GM19463 (cell line): Measurements from ENCODE around the gene MRPL49.
A peak's percentile ranks its signal among the peaks of the same experiment; 100 is the strongest.
"Not testable (repeated sequence)": the region's sequence is repeated elsewhere in the genome, so short reads cannot be mapped to it uniquely, and the experiment has no call there.

Experiments
- ATAC-seq: cut with Tn5 transposase; IDR thresholded peaks from one replicate; pipeline ENCODE4 v1.9.1; 2021; ENCODE audit warnings: mild to moderate bottlenecking, moderate library complexity; ENCODE audit not compliant: unreplicated experiment

Gene MRPL49

DNA sequence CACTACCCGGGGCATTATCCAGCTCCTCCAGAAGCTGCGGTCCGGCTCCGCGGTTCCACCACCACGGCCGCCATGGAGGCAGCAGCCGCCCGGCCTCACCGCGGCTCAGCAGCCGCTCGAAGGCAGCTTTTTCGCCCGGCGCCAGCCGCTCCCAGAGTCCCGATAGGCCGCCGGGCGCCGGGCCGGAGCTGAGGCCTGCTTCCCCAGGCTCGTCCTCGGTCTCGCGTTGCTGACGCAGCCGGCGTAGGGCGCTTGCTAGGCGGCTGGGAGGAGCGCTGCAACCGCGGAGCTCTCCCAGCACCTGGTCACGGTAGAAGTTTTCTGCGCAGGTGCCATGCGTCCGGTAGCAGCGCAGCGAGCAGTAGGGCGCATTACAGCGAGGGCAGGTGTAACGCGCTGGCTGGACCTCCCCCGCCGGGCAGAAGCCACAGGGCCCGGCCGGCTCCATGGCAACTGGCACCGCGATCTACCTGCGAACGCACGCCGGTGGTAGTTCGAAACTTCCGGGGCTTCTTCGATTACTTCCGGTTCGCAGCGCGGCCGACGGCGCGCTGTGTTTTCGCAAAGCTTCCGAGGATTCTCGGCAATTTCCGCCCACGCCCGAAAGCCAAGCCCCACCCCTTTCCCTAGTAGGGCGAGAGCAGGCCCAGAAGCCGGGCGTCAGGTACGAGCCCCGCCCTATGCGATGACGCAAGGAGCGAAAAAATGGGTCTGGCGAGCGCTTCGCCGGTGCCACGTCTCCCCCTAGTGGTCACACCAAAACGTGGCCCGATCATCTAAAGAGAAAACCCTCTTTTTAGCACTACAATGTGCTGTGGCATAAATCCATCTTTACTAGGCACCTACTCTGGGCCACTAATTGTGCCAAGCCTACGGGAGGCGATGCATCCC lies 4.7 kb upstream of the MRPL49 start, which contains the start of gene ZNHIT2:
TSS of gene ZNHIT2 (minus strand) at position 496 of the 891 bp plus-strand sequence. CDS start at position 448, 48 bp downstream.
- ATAC-seq, result peak; percentile 50

DNA sequence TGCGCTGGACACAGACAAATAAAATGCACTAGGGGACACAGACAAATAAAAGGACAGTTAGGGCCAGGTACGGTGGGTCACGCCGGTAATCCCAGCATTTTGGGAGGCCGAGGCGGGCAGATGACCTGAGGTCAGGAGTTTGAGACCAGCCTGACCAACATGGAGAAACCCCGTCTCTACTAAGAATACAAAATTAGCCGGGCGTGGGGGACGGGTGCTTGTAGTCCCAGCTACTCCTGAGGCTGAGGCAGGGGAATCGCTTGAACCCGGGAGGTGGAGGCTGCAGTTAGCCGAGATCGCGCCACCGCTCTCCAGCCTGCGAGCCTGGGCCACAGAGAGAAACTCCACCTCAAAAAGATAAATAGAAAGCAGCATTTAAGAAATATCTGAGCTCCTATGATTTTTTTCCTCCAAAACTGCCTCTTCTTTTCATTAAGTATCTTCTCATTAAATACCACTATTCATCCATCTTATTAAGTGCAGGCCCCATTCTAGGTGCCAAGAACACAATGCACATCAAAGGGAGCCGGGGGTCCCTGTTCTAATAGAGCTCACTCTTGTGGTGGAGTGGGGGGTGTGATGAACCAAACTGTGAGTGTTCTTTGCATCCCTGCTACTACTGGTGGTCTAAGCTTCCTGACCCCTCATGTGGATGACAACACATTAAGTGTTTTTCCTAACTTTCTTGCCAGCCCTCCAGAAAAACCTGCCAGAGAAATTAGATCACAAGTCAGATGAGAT lies 3.9 kb upstream of the MRPL49 start:
- ATAC-seq, result no peak

DNA sequence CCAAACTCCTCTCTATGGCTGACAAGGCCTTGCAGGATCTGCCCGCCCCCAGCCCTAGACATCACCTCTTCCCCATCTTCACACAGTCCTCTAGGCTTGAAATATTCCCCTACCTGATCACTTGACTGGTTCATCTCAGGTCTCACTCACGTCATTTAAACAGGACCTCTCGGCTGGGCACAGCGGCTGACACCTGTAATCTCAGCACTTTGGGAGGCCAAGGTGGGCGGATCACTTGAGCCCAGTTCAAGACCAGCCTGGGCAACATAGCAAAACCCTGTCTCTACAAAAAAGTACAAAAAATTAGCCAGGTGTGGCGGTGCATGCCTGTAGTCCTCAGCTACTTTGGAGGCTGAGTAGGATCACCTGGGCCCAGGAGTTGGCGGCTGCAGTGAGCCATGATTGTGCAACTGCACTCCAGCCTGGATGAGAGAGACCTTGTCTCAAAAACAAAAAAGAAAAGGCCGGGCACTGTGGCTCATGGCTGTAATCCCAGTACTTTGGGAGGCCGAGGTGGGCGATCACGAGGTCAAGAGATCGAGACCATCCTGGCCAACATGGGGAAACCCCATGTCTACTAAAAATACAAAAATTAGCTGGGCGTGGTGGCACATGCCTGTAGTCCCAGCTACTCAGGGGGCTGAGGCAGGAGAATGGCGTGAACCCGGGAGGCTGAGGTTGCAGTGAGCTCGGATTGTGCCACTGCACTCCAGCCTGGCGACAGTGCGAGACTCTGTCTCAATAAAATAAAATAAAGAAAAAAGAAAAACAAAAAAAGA lies 3.0 kb upstream of the MRPL49 start:
- not testable (repeated sequence) for ATAC-seq

DNA sequence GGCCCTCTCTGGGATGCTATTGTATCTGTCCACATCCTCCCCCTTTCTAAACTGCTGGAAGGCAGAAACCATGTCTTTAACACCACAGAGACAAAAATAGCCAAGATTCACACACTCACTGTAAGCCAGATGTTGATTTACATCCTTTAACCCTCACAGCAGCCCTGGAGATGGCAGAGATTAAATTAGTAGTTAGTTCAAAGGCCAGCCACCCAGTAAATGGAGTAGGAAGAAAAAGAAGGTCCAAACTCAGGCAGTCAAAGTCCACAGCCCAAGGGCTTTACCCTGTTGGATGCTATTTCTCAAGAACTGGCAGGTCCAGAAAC lies 2.5 kb upstream of the MRPL49 start:
- ATAC-seq, result no peak

DNA sequence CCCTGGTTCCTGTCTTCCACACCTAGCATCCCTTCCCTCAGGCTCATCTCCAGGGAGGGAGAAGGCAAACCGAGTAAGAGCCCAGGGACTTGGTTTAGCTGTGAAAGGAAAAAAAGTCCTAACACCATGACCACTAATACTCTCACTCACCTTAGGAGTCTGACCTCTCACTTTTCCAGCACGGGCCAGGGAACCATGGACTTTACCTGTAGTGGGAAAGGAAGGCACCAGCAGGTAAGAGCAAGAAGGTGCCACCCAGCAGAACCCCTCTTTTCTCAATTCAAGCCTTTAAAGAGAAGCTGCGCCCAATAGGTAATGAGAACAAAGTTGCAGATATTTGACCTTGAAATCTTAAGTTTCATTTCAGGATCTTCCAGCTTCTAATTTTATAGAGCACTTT lies 1.3 kb upstream of the MRPL49 start:
- ATAC-seq, result no peak

DNA sequence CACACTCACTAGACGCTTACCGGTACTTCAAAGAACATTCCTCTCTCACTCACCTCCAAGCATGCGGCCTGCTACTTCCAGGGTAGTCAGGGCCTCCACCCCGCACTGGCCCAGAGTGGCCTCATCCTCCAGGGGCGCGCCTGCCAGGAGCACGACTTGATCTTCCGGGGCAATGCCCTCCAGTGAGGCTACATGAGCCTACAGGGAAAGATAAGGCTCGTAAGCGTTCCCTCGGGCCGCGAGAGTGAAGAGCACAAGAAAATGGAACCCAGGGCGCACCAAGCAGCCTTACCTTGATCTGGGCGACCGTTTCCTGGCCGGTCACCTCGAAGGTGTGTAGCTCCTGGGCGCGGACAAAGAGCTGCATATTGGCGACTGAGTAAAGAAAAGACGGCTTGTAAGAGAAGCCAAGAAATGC lies 665 bp upstream of the MRPL49 start:
- ATAC-seq, result no peak

DNA sequence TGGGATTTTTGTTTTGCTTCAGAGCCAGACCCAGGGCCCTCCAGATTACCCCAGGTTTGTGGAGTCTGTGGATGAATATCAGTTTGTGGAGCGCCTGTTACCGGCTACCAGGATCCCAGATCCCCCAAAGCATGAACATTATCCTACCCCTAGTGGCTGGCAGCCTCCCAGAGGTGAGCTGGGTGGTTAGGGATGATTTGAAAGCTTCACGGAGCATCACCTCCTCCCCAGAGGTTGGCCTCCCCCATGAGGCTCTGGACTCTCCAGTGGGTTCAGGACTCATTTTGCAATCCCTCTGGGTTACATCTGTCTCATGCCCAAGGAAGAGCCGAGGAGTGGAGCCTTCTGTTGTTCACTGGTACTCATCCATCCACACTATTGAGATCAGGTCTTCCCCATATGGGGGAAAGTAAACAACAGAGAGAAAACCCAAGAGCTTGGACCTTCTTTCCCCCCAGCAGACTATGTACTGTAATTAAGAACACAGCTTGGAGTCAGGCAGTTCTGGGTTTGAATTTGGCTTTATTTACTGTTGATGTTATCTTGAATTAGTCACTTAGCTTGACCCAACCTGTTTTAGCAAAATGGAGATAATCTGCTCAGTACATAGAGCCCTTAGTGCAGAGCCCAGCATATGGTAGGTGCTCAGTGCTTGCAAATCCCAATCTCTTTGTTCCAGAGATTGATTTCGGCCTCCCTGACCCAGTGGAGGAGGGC lies 2.5 kb downstream of the MRPL49 start:
- no peak for ATAC-seq

DNA sequence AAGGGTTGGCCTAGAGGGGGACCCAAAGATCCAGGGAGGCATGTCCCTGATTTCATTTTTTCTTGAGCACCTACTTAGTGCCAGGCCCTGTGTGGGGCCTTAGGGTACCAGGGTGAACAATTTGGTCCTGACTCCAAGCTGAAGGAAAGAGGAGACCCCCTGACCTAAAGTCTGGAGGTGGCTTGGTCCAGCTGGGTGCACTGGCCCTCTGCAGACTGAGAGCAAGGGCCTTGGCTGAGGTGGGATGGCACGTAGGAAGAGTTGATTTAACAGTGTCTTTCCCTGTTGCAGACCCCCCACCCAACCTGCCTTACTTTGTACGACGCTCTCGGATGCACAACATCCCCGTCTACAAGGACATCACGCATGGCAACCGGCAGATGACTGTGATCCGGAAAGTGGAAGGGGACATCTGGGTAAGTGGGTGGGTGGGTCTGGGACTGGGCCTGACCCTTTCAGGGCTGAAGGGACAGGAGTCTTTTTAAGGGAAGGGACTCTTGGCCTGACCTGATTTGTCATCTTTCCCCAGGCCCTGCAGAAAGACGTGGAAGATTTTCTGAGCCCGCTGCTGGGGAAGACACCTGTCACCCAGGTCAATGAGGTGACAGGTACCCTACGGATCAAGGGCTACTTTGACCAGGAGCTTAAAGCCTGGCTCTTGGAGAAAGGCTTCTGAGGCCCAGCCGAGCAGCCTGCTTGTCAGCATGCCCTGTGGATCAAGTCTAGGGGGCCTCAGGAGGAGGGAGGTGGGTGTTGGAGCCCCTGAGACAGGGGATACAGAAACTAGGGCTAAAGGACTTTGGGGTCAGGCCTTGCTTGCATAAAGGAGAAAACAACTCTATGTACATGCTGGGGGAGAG lies 3.3 kb downstream of the MRPL49 start:
- no peak for ATAC-seq

DNA sequence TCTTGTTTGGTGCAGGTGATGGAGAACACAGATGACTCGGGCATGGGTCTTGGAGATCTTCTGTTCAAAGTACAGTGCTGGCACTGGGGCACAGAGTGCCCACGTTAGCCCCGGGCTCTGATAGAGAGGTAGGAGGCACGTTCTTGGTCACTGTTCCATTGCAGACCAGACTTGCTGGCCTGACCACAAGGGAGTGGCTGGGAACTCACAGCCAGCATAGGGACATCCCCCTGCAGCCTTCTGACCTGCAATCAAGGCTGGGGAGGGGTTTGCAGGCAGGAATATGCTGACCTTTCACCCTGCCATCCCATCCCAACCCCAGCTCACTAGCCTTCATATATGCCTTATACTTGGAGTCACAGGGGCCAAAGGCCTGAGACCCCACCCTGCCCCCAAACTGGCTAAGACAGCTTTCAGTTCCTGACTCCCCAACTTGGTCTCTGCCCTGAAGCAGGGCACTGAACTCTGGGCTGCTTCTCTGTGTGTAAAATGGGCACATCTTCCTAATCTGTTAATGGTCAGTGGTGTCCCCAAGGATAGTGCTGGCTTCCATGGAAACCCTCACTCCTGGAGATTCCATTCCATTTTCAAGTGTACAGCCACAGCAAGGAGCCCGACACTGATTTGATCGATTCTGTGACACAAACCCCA lies 4.6 kb downstream of the MRPL49 start:
- no peak for ATAC-seq

DNA sequence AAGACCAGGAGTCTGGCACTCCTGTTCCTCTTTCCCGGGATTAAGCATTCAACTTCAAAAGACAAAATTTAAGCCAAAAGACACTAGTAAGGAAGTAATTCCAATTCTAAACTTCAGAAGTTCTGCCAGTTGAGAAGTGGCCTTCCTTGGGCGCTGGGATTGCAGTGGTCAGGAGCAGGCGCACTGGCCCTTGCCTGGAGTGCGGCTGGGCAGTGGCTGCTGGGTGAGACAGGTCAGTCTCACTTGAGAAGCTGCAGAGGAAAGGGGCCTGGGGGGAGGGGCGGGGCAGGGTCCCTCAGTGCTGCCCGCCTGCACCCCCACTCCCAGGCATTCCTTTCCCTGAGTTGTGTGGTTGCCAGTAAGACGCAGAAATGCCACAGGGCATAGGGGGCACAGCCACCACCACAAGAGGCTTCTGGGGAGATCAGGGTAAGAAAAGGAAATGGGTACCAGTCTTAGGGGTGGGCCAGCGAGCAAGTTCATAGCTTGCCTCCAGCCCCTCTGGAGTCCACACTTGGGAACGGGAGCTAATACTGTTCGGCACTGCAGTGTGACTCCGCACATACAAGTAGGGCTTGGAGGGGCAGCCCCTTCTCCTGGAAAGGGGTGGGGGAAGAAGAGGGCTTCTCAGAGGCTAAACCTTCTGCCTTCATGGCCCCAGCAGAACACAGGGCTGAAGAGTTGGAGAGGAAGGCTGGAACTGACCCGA lies 5.5 kb downstream of the MRPL49 start:
- ATAC-seq, result no peak

DNA sequence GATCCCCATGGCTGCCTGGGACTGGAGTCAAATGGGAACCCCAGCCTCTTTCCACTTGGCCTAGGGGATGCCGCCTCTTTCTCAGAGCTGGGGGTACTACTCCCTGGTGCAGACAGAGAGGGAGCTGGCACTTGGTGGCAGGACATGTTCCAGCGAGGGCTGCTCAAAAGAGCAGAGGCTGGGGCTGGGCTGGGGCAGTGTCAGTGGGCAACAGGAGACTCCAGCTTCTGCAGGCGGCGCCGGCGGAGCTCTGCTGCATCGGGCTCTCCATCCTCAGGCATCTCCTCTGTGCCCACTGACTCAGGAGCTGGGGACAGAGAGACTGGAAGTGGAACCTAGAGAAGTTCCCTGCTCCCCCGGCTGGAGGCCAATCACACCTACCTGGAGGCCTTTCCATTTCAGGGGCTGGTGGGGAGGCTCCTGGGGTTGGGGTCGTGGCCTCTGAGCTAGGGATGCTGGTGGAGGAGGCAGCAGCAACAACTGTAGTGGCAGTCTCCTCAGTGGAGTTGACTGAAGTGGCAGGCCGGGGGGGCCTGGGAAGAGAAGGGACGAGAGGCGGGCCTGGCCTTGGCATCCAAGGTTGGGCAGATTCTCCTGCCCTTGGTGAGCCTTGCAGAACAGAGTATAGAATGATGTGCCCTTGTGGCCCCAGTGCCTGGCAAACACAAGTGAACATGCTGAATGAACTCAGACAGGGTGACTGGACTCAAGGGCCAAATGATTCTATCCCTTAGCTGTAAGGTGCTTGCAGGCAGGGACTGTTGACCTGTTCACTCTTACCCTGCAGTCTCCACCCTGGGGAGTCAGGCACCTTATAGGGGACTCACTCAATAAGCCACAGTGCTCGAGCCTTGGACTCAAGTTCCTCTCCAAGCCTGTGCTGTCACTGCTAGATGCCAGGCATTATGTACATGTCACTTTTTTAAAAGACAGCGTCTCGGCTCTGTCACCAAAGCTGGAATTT lies 6.3 kb downstream of the MRPL49 start:
- no peak for ATAC-seq

DNA sequence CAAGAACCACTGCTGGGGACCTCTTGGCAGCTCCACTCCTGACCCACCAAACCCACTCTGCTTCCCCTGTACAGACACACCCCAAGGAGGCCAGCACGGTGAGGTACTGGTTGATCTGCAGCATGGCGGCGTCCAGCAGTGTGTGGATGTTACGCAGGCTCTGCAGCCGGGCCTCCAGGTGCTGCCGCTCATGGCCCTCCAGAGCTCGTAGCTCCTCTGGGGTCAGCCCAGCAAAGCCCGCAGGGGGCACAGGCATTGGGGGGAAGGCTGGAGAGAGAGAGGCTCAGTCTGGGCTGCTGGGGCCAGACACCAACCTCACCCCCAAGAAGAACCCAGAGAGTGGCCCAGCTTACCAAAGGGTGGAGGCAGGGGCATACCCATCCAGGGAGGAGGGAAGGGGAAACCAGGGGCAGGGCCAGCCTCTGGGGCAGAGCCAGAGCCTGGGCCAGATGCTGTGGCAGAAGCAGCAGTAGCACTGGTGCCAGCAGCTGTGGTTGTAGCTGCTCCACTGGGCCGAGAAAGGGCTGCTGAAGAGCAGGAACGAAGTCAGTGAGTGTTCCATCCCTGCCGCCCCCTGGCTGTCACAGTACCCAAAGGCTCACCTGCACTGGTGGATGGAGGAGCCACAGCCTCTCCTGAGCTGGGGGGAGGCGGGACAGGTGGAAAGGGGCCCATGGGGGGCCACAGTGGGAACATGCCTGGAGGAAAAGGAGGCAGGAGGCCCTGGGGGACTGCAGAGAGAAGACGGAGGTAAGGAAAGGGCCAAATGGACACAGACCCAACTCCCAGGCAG lies 7.7 kb downstream of the MRPL49 start:
- no peak for ATAC-seq

DNA sequence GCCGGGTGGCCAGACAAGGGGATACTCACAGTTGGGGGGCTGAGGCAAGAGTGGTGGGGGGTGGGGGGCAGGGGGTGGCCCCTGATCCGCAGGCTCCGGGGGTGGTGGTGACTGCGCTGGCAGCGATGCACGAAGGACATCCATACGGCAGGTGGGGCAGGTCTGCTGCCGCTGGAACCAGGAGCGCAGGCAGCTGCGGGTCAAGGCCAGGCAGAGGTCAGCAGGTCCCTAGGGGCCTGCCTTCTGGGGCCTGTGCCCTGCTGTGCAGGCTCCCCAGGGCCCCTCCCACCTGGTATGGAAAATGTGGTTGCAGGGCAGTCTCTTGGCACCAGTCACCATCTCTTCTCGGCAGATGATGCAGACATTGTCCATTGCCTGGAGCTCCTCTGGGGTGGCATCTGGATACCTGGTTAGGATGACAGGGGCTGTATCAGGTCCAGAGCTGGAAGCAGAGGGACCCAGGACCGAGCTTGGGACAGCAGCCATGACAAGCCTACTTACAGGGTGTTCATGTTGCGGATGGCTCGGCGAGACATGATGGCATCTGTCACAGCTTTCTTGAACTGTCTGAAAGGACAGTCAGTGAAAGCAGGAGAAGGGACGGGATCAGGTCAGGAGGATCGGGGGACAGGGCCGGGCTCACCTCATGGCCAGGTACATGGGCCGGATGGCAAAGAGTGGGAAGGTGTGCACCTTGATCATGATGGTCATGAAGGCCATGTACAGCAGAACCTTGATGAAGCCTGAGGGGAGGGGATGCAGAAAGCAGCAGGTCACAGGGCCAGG lies 8.7 kb downstream of the MRPL49 start:
- no peak for ATAC-seq

DNA sequence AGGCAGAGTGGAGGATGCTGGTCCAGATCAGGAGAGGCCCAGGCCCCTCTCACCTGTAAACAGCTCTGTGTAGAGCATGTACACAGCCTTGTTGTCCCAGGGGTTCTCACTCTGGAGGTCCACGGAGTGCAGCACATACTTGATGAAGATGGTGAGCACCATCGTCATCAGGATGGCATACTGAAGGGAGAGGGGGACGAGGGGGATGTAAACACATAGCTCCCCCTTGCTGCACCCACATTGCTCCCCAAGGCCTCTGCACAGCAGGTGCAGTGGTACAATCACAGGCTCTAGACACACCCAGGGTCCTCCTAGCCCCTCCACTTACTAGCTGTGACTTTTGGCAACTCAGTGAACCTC lies 9.3 kb downstream of the MRPL49 start:
- ATAC-seq, result no peak

DNA sequence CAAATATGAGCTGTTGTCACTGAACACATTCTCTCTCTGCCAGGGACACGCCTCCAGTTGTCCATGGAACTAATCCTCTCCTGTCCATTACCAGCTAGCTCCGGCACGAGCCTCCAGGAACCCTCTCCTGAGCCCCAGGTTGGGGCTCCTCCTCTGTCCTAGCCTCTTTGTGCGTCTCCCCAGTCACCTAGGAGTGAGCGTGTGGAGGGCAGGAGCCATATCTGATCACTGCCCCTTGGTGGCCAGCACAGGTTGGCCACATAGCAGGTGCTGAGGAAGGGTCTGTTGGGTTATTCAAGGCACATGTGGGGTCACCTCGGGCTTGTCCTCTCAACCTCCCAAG lies 9.7 kb downstream of the MRPL49 start:
- ATAC-seq, result no peak
